GM19238 (cell line): ENCODE data around the gene WDR93.

Experiments
- DNase-seq: peaks from one replicate; pipeline ENCODE4 v3.0.0; 2011; ENCODE audit warnings: low spot score; ENCODE audit not compliant: insufficient read length

The WDR93 gene

DNA sequence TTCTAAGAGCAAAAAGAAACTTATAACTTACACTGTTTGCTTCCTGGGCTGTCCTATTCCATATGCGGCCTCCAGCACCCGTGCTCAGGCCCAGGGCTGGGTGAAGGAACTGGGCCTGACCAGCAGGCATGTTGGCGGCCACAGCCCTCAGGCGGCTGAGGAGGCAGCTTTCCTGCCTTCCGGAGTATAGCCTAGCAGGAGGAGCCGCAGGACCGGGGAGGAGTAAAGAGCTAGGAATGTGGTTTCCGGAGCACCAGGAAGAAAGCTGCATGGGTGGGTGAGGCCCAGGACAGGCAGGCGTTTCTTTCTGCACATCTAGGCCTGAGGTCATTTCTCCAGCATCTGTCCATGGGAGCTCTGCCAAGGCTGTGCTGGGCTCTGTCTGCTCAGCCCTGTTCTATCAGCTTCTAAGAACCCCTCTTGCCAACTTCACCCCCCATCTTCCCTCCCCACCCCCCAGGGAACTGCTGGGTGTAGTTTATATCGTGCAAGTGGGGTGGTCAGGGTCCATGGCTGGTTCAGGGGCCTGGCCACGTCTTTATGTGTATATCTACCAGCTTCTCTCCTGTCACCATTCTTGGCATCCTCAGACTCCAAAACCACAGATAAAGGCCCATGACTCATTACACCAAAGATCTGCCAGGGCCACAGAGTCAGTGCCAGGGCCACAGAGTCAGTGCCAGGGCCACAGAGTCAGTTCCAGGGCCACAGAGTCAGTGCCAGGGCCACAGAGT lies 27.6 kb upstream of the WDR93 start:
- DNase-seq = no peak

DNA sequence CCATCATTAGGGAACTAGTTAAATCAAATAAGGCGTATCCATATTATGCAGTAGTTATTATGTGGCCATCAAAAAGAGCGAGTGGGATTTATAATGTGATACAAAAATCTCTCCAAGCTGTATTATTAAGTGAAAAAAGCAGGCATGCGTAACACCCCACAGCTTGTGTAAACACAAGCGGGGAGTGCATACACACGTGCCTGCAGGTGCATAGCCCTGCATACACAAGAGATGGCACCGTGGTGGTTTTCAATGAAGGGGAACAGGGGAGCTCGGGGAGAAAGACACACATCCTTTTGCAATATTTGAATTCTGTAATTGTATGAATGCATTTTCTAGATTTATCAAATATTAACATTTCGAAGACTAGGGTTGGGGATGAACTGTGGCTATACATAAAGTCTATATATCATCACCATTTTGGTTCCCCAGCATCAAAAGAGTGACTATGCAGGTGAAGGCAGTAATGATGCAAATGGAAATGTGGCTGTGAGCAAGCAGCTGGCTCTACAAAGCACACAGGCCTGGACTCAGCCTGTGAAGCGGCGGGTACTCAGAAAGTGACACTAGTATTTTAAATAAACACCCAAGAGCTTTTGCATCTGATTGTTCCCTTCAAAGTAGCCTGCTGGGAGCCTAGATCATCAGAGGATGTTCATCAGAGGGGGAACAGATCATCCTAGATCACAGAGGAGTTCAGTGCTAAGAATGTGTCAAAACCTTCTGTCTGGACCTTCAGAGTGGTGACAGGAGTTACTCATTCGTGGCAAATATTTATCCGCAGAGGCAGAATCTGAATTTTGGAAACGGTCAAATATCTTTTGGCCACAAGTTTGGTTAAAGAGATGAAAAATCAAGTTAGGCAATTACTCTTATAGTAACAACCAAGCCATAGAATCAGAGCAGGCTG lies 25.9 kb upstream of the WDR93 start:
- no peak for DNase-seq

DNA sequence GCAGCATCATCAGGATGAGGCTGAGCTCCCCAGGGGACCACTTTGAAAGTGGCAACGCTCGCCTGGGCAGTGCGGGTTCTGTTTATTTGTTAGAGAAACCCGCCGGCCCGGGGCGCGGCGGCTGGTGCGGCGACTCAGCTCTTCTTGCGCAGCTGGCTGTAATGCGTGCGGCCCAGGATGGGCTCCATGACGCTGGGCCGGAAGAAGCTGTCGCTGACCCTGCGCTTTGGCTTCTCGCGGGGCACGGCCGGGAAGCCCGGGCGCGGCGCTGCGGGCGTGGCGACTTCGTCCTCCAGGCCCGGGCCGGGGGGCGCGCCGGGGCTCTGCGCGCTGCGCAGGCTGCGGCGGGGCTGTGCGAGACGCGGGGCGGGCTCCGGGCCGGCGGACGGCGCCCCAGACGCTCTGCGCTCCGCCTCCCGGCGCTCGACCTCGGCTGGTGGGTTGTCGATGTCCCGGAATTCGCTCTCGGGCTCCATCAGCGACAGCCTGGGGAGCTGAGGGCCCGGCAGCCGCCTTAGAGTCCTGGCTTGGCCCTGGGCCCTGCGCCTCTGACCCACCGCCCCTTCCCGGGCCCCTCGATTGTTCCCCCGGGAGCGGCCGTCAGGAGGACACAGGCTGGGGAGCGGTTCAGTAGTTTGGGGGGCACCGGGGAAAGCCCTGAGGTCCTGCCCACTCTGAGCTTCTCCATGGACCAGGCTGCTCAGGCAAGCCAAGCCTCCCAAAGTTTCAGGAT lies 25.0 kb upstream of the WDR93 start:
- peak; percentile 42 for DNase-seq

DNA sequence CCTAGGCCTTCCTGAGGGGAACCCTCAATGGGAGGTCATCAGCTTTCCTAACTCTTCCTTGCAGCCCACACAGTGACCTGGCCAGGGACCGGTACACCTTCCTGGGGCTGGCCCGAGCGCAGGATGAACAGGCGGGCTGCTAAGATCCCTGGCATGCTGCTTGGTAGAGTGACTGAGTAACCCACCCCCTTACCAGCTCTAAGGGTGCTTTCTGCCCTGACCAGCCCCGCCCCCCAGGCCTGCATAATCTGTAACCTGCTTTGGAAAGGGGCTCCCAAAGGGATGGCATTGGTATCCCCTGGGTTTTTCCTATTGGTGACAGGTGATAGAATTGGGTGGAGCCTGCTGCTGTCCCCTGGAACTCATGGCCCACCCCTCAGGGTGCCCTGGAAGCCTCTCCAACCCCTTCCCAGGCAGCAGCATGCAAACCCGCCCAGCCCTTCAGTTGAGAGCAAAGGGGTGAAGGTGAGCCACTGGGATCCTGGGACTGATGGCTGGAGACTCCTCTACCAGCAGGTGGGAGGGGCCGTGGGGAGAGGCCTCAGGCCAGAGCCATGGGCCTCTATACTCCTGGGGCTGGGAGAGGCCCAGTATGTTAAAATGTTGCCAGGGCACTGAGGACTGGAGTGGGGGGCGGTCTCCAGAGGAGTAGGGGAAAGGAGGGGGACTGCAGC lies 24.3 kb upstream of the WDR93 start:
- no peak for DNase-seq

DNA sequence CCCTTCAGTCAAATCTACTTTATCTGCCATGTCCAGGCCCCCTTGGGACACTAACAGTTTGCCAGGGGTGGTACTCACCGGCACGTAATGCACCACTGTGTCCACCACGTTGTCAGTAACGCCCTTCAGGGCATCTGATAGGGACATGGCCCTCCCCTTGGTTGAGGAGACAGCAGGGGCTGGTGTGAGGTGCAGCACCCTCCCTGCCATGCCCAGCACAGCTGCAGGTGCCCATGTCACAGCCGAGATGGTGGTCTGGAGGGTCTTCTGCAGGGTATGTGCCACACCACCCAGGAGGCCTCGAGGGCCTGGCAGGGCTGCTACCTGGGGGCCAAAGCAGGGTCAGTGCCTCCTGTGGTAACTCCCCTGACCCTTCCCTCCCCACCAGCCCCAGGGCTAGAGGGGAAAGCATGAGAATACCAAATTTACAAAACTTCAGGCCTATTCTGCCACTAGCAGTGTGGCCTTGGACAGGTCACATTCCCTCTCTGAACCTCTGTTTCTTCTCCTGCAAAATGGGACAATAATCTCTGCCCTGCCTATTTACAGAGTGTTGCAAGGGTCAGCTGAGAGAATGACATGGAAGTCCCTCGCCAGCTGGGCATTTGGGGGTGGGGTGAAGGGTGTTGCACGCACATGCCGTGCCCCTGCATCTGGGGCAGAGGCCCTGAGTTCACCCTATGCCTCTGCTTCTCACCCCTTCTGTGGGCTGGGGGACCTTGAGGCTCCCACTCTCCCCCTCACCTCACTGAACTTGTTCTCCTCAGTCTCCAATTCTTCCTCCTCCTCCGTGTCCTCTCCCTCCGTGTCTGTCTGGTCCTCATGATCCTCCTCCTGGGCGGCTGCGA lies 23.5 kb upstream of the WDR93 start:
- no peak for DNase-seq

DNA sequence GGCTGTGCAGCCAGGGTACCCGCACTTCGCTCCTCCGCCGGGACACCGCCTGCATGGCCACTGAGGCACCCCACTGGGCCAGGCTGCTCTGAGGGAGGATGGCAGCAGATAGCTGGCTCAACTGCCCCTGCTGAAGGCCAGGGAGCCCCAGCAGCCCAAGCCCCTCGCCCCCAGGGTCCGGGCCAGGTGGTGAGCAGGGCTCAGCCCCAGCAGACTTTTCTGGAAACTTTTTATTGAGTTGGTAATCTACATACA lies 23.0 kb upstream of the WDR93 start:
- no peak for DNase-seq

DNA sequence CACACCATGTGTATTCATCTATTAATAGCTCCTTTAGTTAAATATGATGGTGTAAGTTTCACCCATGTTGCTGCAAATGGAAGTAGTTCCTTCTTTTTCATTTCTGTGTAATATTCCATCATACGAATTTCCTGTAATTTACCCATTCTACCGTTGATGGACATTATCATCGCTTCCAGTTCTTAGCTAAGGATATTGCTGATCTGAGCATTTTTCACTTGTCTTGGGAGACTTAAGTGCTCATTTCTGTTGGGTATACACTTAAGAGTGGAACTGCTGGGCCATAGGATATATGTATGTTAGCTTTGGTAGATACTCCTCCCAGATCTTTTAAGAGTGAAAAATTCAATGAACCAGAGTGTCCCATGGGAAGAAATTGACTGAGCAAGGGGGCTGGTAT lies 22.4 kb upstream of the WDR93 start:
- no peak for DNase-seq

DNA sequence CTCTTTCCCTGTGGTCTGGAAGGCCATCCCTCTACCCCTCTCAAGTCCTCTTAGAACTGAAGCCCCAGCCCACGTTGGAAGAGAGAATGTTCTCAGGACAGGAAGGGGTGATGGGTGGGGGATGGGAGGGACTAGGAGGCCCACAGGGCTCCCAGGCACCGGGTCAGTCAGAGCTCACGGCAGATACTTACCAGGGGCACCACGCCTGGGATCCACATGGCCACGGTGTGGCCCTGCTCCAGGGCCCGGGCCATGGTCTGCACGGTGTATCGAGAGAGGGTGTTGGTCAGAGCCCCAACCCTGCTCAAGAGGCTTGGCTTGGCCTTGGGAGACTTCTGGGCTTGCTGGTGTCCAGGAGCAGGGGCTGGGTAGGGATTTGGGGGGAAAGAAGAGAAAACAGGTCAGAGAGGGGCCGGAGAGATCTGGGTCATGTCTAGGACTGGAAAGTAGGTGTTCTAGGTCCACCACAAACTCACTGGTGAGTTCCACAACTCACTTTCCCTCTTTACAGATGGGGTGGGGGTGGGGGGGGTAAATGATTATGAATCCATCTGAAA lies 21.2 kb upstream of the WDR93 start:
- no peak for DNase-seq

DNA sequence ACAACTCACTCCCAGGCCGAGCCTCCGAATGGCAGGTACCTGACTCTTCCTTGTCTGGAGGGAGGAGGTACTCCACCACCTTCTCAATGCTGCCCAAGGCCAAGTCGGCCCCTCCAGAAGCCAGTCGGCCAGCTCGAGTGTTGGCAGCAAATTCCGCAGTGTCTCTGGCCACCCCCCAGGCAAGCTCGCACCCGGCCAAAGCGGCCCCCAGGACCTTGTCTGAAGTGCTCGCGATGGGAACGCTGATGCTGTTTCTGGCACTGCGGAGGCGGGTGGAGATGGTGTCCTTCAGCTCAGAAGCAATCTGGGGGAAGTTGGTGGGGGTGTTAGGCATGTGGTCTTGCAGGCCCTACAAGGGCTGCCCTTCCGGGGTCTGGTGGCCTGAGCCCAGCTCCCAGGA lies 20.7 kb upstream of the WDR93 start:
- no peak for DNase-seq

DNA sequence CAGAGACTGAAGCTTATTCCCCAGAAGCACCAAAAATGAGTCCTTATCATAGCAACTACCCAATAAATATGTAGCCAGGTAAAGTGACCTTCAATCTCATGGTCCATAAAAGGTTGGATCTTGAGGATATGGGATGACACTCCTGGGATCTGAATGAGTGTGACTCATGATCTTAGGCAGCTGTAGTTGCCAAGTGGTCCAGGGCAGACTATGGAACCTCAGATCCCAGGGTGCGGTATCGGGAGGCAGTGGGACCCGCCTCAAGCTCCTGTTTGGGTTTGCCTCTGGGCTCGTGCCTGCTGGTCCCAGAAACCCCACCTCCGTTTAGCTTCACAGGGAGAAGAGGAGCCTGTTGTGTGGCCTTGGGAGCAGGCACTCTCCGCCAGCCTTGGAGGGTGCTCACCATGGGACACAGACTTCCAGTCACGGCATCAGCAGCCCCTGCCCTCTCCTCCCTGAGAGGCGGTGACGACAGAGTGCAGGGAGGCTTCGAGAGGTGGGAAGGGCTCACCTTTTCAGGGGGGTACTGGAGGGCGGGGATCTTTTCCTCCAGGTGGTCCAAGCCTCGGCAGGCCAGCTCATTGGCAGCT lies 19.5 kb upstream of the WDR93 start:
- no peak for DNase-seq

DNA sequence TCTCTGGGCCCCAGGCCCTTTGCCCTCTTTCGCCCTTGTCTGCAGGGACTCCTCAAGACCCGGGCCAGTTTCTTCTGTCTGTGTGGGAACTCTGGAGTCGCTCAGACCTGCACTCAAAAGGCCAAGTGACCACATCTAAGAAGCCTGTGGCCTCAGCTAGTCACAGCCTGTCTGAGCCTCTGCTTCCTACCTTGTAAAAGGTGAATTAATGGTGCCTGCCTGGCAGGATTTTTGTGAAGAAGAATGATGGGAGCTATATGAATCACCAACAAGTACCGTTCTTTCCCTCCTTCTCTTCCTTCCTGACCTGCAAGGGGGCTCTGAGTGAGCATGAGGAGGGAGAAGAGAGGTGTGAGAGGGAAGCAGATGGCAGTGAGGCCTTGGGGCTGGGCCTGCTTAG lies 18.9 kb upstream of the WDR93 start:
- DNase-seq = no peak

DNA sequence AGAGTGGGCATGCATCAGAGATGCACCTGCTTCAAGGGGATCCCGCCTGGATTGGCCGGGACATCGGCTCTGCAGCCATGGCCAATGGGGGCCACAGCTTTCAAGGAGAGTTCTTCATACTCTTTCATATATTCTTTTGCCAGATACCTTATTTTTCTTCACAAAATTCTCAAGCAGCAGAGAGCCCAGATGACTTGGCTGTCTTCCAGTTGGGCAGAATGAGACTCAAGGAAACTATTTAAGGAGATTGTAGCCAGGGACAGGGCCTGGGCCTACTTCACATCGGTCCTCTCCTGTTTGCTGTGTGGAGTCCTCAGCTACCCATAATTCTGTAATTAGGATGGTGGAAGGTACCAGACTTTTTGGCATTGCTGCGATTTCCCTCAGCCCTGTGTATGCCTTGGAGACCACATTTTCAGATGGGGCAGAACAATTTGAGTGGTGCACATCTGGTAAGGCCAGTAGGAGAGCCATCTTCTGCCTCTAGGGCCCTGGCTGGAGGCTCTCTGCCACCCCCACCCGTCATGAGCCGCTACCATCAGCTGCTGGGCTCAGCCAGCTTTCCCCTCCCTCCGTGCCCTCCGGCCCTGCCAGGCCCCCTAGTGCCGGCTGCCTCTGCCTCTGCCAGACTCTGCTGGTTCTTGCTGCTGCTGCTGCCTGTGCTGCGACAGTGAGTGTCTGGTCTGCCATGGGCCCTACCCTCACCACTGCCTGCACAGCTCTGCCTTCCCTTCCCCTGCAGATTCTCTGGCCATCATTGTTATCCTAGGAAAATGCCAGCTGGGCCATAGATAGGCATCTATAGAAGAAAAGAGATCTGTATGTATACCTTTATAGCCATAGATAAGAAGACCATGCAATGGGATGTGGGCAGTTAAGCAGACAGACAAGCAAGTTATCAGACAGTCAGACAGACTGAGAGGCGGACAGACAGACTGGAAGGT lies 18.1 kb upstream of the WDR93 start:
- no peak for DNase-seq

DNA sequence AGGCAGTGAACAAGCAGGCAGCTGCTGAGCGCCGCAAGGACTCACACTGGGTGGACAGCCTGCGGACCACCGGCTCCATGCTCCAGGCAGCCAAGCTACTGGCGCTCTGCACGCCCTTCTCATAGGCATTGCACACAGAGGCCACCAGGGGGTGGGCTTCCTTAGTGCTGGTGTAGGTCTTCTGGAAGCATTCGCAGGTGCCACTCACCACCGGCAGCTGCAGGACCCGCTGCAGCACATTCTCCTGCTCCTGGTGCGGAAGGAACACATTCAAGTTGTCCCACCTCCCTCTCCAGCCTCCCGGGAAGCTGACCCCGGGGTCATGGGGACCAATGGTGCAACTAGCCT lies 17.5 kb upstream of the WDR93 start:
- DNase-seq = no peak

DNA sequence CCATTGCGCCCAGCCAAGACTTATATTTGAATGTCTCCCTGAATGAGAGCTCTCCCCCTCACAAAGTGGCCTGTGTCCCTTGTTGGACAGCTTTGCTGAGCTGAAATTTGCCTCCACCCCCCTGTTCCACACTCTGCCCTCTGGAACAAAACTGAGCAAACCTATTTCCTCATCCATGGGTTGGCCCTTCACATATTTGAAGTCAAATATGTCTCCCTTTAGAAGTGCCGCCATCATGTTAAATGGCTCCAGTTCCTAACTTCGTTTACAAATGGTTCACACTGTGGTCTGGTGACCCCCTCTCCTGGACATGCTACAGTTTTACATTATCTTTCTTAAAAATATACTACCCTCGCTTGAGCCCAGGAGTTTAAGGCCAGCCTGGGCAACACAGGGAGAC lies 16.1 kb upstream of the WDR93 start:
- no peak for DNase-seq

DNA sequence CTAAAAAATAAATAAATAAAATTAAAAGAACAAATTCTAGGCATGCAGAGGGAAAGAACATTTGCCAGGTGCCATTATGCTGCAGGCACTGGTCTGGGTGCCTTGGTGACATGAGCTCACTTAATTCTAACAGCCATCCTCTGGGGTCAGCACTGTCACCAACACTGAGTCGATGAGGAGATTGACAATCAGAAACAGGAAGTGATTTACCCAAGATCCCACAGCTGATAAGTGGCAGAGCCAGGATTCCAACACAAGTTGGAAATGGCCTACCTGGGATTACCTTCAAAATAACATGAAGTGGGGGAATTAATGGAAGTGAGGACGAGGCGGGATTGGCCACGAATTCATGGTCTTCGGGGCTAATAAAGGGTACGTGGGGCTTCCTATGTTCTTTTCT lies 15.0 kb upstream of the WDR93 start:
- no peak for DNase-seq

DNA sequence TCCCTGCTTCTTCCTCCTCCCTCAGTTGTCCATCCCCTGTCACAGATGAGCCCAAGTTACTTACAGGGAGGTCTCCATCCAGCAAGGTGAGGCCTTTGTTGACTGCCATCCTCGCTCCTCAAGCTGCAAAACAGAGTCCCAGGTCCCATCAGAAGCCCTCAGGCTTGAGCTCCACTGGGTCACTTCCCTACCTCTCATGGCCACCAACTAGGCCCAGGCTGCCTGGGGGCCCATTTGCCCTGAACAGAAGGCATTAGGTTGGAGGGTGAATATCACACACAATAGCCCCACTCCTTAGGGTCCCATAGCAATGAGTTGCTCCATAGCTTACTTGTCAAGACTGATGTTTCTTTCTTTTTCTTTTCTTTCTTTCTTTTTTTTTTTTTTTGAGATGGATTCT lies 13.2 kb upstream of the WDR93 start:
- no peak for DNase-seq

DNA sequence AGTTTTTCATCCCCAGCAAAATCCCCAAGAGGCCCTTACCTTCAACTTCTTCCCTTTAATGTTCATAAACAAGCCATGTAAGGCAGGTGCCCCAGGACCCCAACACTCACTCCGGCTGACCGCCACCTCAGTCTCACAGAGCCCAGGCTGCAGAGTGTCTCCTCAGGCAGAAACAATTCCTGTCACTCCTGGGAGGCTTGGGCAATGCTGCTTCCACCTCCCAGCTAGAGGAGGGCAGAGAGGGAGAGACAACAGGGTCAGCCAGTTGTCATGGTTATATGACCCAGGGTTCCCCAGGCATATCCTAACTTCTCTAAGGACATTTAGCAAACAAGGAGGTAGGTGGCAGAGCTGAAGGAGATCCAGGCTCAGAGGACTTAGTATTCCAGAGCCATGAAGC lies 11.4 kb upstream of the WDR93 start, which contains the start of gene PLIN1:
PLIN1 (minus strand) TSS at position 156 of the 400 bp plus-strand sequence. CDS start 1,878 bp downstream, outside the sequence.
- no peak for DNase-seq

DNA sequence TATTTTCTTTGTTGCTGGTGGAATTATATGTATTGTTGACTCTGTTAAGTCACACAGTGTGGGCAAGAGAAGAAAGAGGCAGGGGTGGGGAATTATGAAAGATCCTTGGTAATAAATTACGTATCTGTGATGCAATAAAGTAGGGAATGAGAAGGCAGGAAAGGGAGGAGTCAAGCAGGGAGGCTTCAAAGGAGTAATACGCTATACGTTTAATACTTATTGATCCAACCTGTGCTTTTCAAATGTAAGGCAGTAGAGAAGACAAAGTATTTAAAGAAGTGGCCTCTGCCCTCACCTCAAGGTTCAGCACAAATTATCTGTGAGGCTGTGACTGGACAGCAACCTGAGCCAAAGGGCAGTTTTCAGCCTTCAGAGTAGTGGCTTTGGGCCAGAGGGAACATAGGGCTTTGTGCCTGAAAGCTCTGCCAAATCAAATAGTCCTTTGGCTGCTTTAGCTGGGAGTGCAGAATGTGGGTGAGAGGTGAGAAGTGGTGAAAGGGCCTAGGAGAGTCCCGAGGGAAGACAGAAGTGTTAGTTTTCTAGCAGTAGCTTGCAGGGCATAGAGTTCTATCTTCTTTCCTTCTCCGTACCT lies 10.2 kb upstream of the WDR93 start:
- DNase-seq = no peak

DNA sequence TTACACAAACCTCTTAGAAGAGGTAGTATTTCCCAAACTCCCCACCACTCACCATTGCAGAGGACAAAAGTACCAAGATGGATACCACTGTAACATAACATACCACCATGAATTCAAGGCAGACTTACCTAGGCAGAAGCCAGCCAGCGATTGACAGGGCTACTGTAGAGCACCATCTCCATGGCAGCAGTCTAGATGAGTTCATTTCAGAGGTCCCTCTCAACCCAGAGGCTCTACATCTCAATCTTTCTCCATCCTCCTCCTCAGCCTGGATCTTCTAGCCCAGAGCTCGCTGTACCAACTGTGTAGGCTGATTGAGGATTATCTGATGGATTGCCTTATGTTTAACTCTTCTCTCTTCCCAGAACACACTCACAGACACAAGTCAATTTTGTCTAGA lies 9.5 kb upstream of the WDR93 start:
- DNase-seq = no peak
